GM19467 (cell line): ENCODE results near the gene LUC7L2.
"Not testable (repeated sequence)": the region's sequence is repeated elsewhere in the genome, so short reads cannot be mapped to it uniquely, and the experiment has no call there.

Experiments used
- ATAC-seq: cut with Tn5 transposase; IDR thresholded peaks from one replicate; pipeline ENCODE4 v1.9.1; 2021; ENCODE audit warnings: mild to moderate bottlenecking, moderate library complexity; ENCODE audit not compliant: unreplicated experiment

The LUC7L2 gene

GRCh38 chr7:139359366-139360209 is at the start of gene LUC7L2:
Gene LUC7L2 (plus strand): TSS chr7:139359894. CDS start chr7:139360262, 368 bp downstream.
- peak; percentile 72 for ATAC-seq

- no peak for ATAC-seq
Measured at GRCh38 chr7:139317939-139318505, 41.7 kb upstream of the LUC7L2 start.

GRCh38 chr7:139321071-139321745 is 38.5 kb upstream of the LUC7L2 start:
- no peak for ATAC-seq

GRCh38 chr7:139324709-139325108 is 35.0 kb upstream of the LUC7L2 start:
- ATAC-seq, result not testable (repeated sequence)

GRCh38 chr7:139328375-139328774 is 31.3 kb upstream of the LUC7L2 start:
- no peak for ATAC-seq

GRCh38 chr7:139329119-139329518 is 30.6 kb upstream of the LUC7L2 start:
- no peak for ATAC-seq

- no peak for ATAC-seq
Measured at GRCh38 chr7:139330333-139331030, 29.2 kb upstream of the LUC7L2 start.

GRCh38 chr7:139332697-139333359 is 26.9 kb upstream of the LUC7L2 start:
- no peak for ATAC-seq

- not testable (repeated sequence) for ATAC-seq
Measured at GRCh38 chr7:139333443-139333842, 26.3 kb upstream of the LUC7L2 start.

GRCh38 chr7:139334399-139335150 is 25.1 kb upstream of the LUC7L2 start:
- ATAC-seq, result no peak

- ATAC-seq, result no peak
Measured at GRCh38 chr7:139339025-139339424, 20.7 kb upstream of the LUC7L2 start.

GRCh38 chr7:139339698-139340036 is 20.0 kb upstream of the LUC7L2 start:
- no peak for ATAC-seq

GRCh38 chr7:139340037-139340807 is 19.5 kb upstream of the LUC7L2 start:
- ATAC-seq, result peak; percentile 83

GRCh38 chr7:139340808-139341057 is 19.0 kb upstream of the LUC7L2 start:
- no peak for ATAC-seq

- peak; percentile 46 for ATAC-seq
Measured at GRCh38 chr7:139341058-139341775, 18.5 kb upstream of the LUC7L2 start, which contains the start of gene FMC1. Gene FMC1 (plus strand): TSS chr7:139341337. CDS start chr7:139341385, 48 bp downstream.

GRCh38 chr7:139341776-139342226 is 17.9 kb upstream of the LUC7L2 start:
- no peak for ATAC-seq

GRCh38 chr7:139345042-139345441 is 14.7 kb upstream of the LUC7L2 start:
- ATAC-seq, result no peak

- ATAC-seq, result no peak
Measured at GRCh38 chr7:139351027-139351426, 8.7 kb upstream of the LUC7L2 start.

- ATAC-seq, result no peak
Measured at GRCh38 chr7:139354729-139355128, 5.0 kb upstream of the LUC7L2 start.
